HCT116 (cell line): ENCODE data around the gene KLHL17. TPM values are rescaled to one million over a fixed set of nuclear protein-coding genes. Genes with fewer than 3 reads are reported as not detected.

Source experiments
- ATAC-seq: fragments of 200-7000 bp; cut with Tn5 transposase; 2 replicates; pipeline ENCODE4 v1.9.1; 2020; ENCODE audit warnings: mild to moderate bottlenecking, moderate library complexity
- BruUV-seq: library from RNA; stranded (reverse); fragments of 400-500 nt; replicated peaks from 2 replicates; lab custom pipeline; 2021; lab: Mats Ljungman, UMichigan
- CTCF ChIA-PET: fragments of 300-600 bp; sonication (Branson Sonifier 250); formaldehyde crosslinking; loops from one replicate; lab custom pipeline; 2021; ENCODE audit warnings: antibody characterized with exemption; lab: Charles Lee
- POLR2A ChIA-PET: fragments of 300-600, 350-600 bp; sonication (Branson Sonifier 250); formaldehyde crosslinking; loops from one replicate; lab custom pipeline; 2021; ENCODE audit warnings: antibody characterized with exemption; lab: Charles Lee
- RAD21 ChIA-PET, 2 experiments: fragments of 300-600 bp; sonication (Branson Sonifier 250); formaldehyde crosslinking; loops; one replicate each; lab custom pipeline; 2023; ENCODE audit warnings: low total read pairs in 2 of 2; ENCODE audit not compliant: uncharacterized antibody in 2 of 2, unreplicated experiment in 2 of 2, low non-redundant PET in 1 of 2; lab: Charles Lee
- DNase-seq: peaks from one replicate; pipeline ENCODE4 v3.0.0-alpha.2; 2010; ENCODE audit warnings: low read depth, low spot score
- H2AFZ ChIP-seq: fragments of 200-600 bp; shearing (Covaris generic), sonication (generic); 2 replicates; pipeline ENCODE4 v1.6.1; 2017; ENCODE audit warnings: low read depth, mixed run types, mixed read lengths, antibody characterized with exemption, low read length; ENCODE audit not compliant: poor library complexity, severe bottlenecking
- H3K27ac ChIP-seq: 2 replicates; pipeline ENCODE4 v1.5.1; 2012; ENCODE audit warnings: low read depth, low read length
- H3K27me3 ChIP-seq: fragments of 200-600 bp; sonication (generic); 2 replicates; pipeline ENCODE4 v1.6.1; 2016; ENCODE audit warnings: mixed run types, low read length, mixed read lengths; ENCODE audit not compliant: insufficient read depth
- H3K36me3 ChIP-seq, 2 experiments: fragments of 200-500 bp in 1 of 2; fragments of 200-600 bp in 1 of 2; sonication (Bioruptor generic) in 1 of 2; sonication (generic) in 1 of 2; 2 replicates each; pipeline versions ENCODE4 v1.5.1 to v1.6.1; 2014 to 2016; ENCODE audit warnings: low read length in 2 of 2, inconsistent platforms in 1 of 2, mixed read lengths in 1 of 2, mixed run types in 1 of 2; ENCODE audit not compliant: insufficient read depth in 2 of 2, control insufficient read depth in 1 of 2
- H3K4me1 ChIP-seq, 2 experiments: fragments of 200-600 bp in 1 of 2; sonication (generic) in 1 of 2; 2 replicates each; pipeline versions ENCODE4 v1.5.1 to v1.6.1; 2012 to 2017; ENCODE audit warnings: low read length in 2 of 2, inconsistent platforms in 1 of 2, mild to moderate bottlenecking in 1 of 2, mixed read lengths in 1 of 2, mixed run types in 1 of 2, moderate library complexity in 1 of 2; ENCODE audit not compliant: insufficient read depth in 2 of 2, control insufficient read depth in 1 of 2
- H3K4me2 ChIP-seq: fragments of 200-600 bp; sonication (generic); 2 replicates; pipeline ENCODE4 v1.6.1; 2017; ENCODE audit warnings: mixed run types, low read length, mixed read lengths
- H3K4me3 ChIP-seq, 2 experiments: fragments of 200-600 bp in 1 of 2; sonication (generic) in 1 of 2; replicated peaks in 1 of 2; 2 replicates each; pipeline ENCODE4 v1.5.1; 2011 to 2016; ENCODE audit warnings: low read length in 2 of 2, control low read depth in 1 of 2, low read depth in 1 of 2, mild to moderate bottlenecking in 1 of 2, mixed read lengths in 1 of 2, mixed run types in 1 of 2
- H3K79me2 ChIP-seq: fragments of 200-600 bp; sonication (generic); 2 replicates; pipeline ENCODE4 v1.6.1; 2017; ENCODE audit warnings: mild to moderate bottlenecking, mixed run types, low read length, moderate library complexity, mixed read lengths; ENCODE audit not compliant: insufficient read depth
- H3K9ac ChIP-seq: fragments of 200-600 bp; sonication (generic); 2 replicates; pipeline ENCODE4 v1.6.1; 2016; ENCODE audit warnings: low read length, mixed read lengths
- H3K9me2 ChIP-seq: fragments of 200-600 bp; sonication (generic), shearing (Covaris generic); 2 replicates; pipeline ENCODE4 v1.6.1; 2017; ENCODE audit warnings: mixed run types, mild to moderate bottlenecking, moderate library complexity; ENCODE audit not compliant: insufficient read depth
- H3K9me3 ChIP-seq, 2 experiments: fragments of 200-500 bp in 1 of 2; fragments of 200-600 bp in 1 of 2; sonication (Bioruptor generic) in 1 of 2; sonication (generic) in 1 of 2; 2 replicates each; pipeline ENCODE4 v1.6.1; 2014 to 2017; ENCODE audit warnings: low read length in 2 of 2, mixed read lengths in 2 of 2, inconsistent platforms in 1 of 2, low read depth in 1 of 2, mild to moderate bottlenecking in 1 of 2, mixed run types in 1 of 2, moderate library complexity in 1 of 2; ENCODE audit not compliant: control insufficient read depth in 1 of 2, insufficient read depth in 1 of 2
- H4K20me1 ChIP-seq: fragments of 200-600 bp; sonication (generic), shearing (Covaris generic); 2 replicates; pipeline ENCODE4 v1.6.1; 2017; ENCODE audit warnings: mixed run types, mild to moderate bottlenecking, moderate library complexity; ENCODE audit not compliant: insufficient read depth
- CBX3 ChIP-seq: IDR thresholded peaks from 2 replicates; pipeline ENCODE4 v1.6.1; 2012; ENCODE audit warnings: low read depth
- CEBPB ChIP-seq: IDR thresholded peaks from 2 replicates; pipeline ENCODE4 v1.6.1; 2012; ENCODE audit warnings: low read depth
- CTCF ChIP-seq, 3 experiments: fragments of 200-600 bp in 1 of 3; sonication (generic) in 1 of 3; IDR thresholded peaks in 2 of 3; conservative IDR thresholded peaks in 1 of 3; 2 replicates each; pipeline ENCODE4 v1.5.1; 2012 to 2017; ENCODE audit warnings: low read depth in 2 of 3, low read length in 2 of 3, antibody characterized with exemption in 1 of 3, borderline replicate concordance in 1 of 3, control low read depth in 1 of 3, mild to moderate bottlenecking in 1 of 3, mixed read lengths in 1 of 3, mixed run types in 1 of 3, moderate library complexity in 1 of 3; ENCODE audit not compliant: insufficient read depth in 1 of 3
- EGR1 ChIP-seq: IDR thresholded peaks from 2 replicates; pipeline ENCODE4 v1.6.1; 2012; ENCODE audit warnings: low read depth
- EZH2phosphoT487 ChIP-seq: fragments of 200-600 bp; IDR thresholded peaks from 2 replicates; pipeline ENCODE4 v1.6.1; 2018; ENCODE audit warnings: antibody characterized with exemption, borderline replicate concordance
- JUND ChIP-seq: IDR thresholded peaks from 2 replicates; pipeline ENCODE4 v1.6.1; 2012
- RAD21 ChIP-seq: IDR thresholded peaks from 2 replicates; pipeline ENCODE4 v1.6.1; 2012; ENCODE audit warnings: low read depth, mild to moderate bottlenecking
- REST ChIP-seq: IDR thresholded peaks from 2 replicates; pipeline ENCODE4 v1.6.1; 2012; ENCODE audit warnings: low read depth
- SIN3A ChIP-seq: IDR thresholded peaks from 2 replicates; pipeline ENCODE4 v1.6.1; 2012; ENCODE audit warnings: low read depth
- SP1 ChIP-seq: IDR thresholded peaks from 2 replicates; pipeline ENCODE4 v1.6.1; 2012; ENCODE audit warnings: low read depth
- ZBTB33 ChIP-seq: IDR thresholded peaks from 2 replicates; pipeline ENCODE4 v1.6.1; 2011; ENCODE audit warnings: mild to moderate bottlenecking, low read length, moderate library complexity; ENCODE audit not compliant: insufficient replicate concordance; ENCODE audit errors: extremely low read depth
- ZFX ChIP-seq: fragments of 450-650 bp; IDR thresholded peaks from 2 replicates; pipeline ENCODE4 v1.6.1; 2017
- intact Hi-C: fragments of 100-400 bp; cut with micrococcal nuclease; formaldehyde crosslinking; loops from 2 replicates; pipeline ENCODE4 v1.10.0; 2022
- total RNA-seq: library from RNA; stranded (reverse); gene quantifications from one replicate; pipeline ENCODE4 v1.2.1, GENCODE V29; 2021; ENCODE audit not compliant: unreplicated experiment
- TF ChIP-seq, protein P1 (sequence below): IDR thresholded peaks from 2 replicates; pipeline ENCODE4 v1.6.1; 2012

Gene KLHL17
- total RNA-seq, 1 experiment from 2014 or later = 100.0 TPM

- ChIA-PET POLR2A (interaction anchor here (2.7 kb wide), 1 partner anchor 10 kb away, joined by 12 read pairs; the partner anchor contains the start of gene ISG15), RAD21 (no interaction called here), CTCF (interaction anchor here (4.0 kb wide), 1 partner anchor 10 kb away, joined by 26 read pairs; the partner anchor contains the start of gene ISG15)
- Histone ChIP-seq H3K27me3 (no peaks in the 10 kb centered on the region), H4K20me1 (no peaks in the 10 kb centered on the region), H3K9me3 (no peaks in the 10 kb centered on the region), H2AFZ (no peak overlapping the region), H3K79me2 (peaks cover 14% of the 10 kb centered on the region), H3K4me1 (peaks cover 35 to 70% of the 10 kb centered on the region in 2 experiments), H3K36me3 (no peaks in the 10 kb centered on the region), H3K27ac (peak overlapping the region; percentile 60; the same call in 1 of the 2 replicates), H3K9ac (peak overlapping the region; percentile 82; the same call in 1 of the 2 replicates), H3K4me3 (no peak overlapping the region), H3K4me2 (no peak overlapping the region), H3K9me2 (no peaks in the 10 kb centered on the region)
- DNase-seq (no peak), ATAC-seq (no peak)
- intact Hi-C loops = loop anchor here (5.0 kb wide), 1 partner anchor 63 kb away; no protein-coding TSS in a partner anchor
- no TSS peak for BruUV-seq
- TF ChIP-seq CTCF (IDR thresholded peaks at IDR 0.05 in 2 of 3, conservative IDR thresholded peaks at IDR 0.05 in 1 of 3; ENCODE audit: borderline replicate concordance in 1 of 3, insufficient read depth in 1 of 3, low read depth in 2 of 3, low read length in 2 of 3) (no peak), SIN3A (no peak), CEBPB (no peak), ZFX (no peak), EZH2phosphoT487 (no peak), SP1 (no peak), REST (no peak), JUND (no peak), CBX3 (no peak), RAD21 (no peak), ZBTB33 (no peak), EGR1 (no peak)
- TF ChIP-seq, protein P1, sequence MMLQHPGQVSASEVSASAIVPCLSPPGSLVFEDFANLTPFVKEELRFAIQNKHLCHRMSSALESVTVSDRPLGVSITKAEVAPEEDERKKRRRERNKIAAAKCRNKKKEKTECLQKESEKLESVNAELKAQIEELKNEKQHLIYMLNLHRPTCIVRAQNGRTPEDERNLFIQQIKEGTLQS = no peak
These were observed 43.4 kb downstream of the KLHL17 start for GRCh38 chr1:1003618-1004419.
